ENCODE measurements around the gene TXNRD2.

GRCh38 chr22:19880786-19881569 lies 60.6 kb downstream of the TXNRD2 start:
- TF ChIP-seq CTCF (IDR thresholded peaks at IDR 0.05; ENCODE audit: insufficient read depth, low read depth, low read length) = no peak
- no peak for TF ChIP-seq EZH2 (IDR thresholded peaks at IDR 0.05; ENCODE audit: insufficient read depth, low read length)
